K562 (cell line): ENCODE results near the gene MAP3K6. TPM values are rescaled to one million over a fixed set of nuclear protein-coding genes. Genes with fewer than 3 reads are reported as not detected.
A peak's percentile ranks its signal among the peaks of the same experiment; 100 is the strongest.

Source experiments
- ATAC-seq: fragments of 200-7000 bp; cut with Tn5 transposase; 3 replicates; pipeline ENCODE4 v1.9.1; 2020; ENCODE audit warnings: moderate library complexity
- Bru-seq: library from RNA; stranded (reverse); fragments of 400-500 nt; gene quantifications from one replicate; lab custom pipeline; 2021; lab: Mats Ljungman, UMichigan
- BruChase-seq, 2 experiments: library from RNA; stranded (reverse); fragments of 400-500 nt; gene quantifications; one replicate each; lab custom pipeline; 2021; lab: Mats Ljungman, UMichigan
- BruUV-seq: library from RNA; stranded (reverse); fragments of 400-500 nt; replicated peaks from 2 replicates; lab custom pipeline; 2021; lab: Mats Ljungman, UMichigan
- CTCF ChIA-PET: fragments of 300-600 bp; formaldehyde crosslinking; extraction: SDS; loops from one replicate; lab custom pipeline; 2021; ENCODE audit warnings: low intra/inter-chr PET ratio; lab: Yijun Ruan, JAX
- POLR2A ChIA-PET: fragments of 300-600, 350-650 bp; sonication (Branson Sonifier 250); formaldehyde crosslinking; extraction: SDS; loops from one replicate; lab custom pipeline; 2021; ENCODE audit warnings: antibody characterized with exemption, inconsistent platforms; lab: Yijun Ruan, JAX
- DNase-seq, 4 experiments: peaks; one replicate each; pipeline versions ENCODE4 v3.0.0 to v3.0.0-alpha.2; 2011 to 2018; ENCODE audit warnings: low spot score in 3 of 4, mixed read lengths in 3 of 4; ENCODE audit errors: extremely low read depth in 1 of 4
- FAIRE-seq: peaks from 2 replicates; lab custom pipeline; 2011; peaks lifted over from hg19 to GRCh38; lab: Jason Lieb, UNC
- H2AFZ ChIP-seq: 2 replicates; pipeline ENCODE4 v1.6.0; 2011; ENCODE audit warnings: low read depth, low read length, control low read depth, inconsistent platforms
- H3K27ac ChIP-seq: fragments of 200-600 bp; 3 replicates; pipeline ENCODE4 v1.8.0; 2011; ENCODE audit warnings: low read depth, mild to moderate bottlenecking, control low read depth, inconsistent platforms, low read length, moderate library complexity, mixed read lengths; ENCODE audit errors: extremely low read depth
- H3K27me3 ChIP-seq, 2 experiments: fragments of 300-600 bp in 1 of 2; 2 replicates in 1 of 2; 3 replicates in 1 of 2; pipeline versions ENCODE4 v1.6.0 to v1.8.0; 2011; ENCODE audit warnings: inconsistent platforms in 2 of 2, low read length in 2 of 2, mild to moderate bottlenecking in 1 of 2, mixed read lengths in 1 of 2, moderate library complexity in 1 of 2; ENCODE audit not compliant: control insufficient read depth in 2 of 2, insufficient read depth in 2 of 2
- H3K36me3 ChIP-seq: fragments of 300-600 bp; 3 replicates; pipeline ENCODE4 v1.8.0; 2011; ENCODE audit warnings: mild to moderate bottlenecking, low read length, inconsistent platforms; ENCODE audit not compliant: control insufficient read depth, insufficient read depth
- H3K4me1 ChIP-seq, 2 experiments: fragments of 200-600 bp in 1 of 2; replicated peaks in 1 of 2; 2 replicates in 1 of 2; 3 replicates in 1 of 2; pipeline versions ENCODE4 v1.5.1 to v1.8.0; 2011; ENCODE audit warnings: inconsistent platforms in 2 of 2, low read length in 2 of 2, mild to moderate bottlenecking in 1 of 2, mixed read lengths in 1 of 2, moderate library complexity in 1 of 2; ENCODE audit not compliant: control insufficient read depth in 2 of 2, insufficient read depth in 2 of 2
- H3K4me2 ChIP-seq: 2 replicates; pipeline ENCODE4 v1.6.1; 2011; ENCODE audit warnings: low read length, control low read depth, inconsistent platforms, mixed read lengths; ENCODE audit not compliant: insufficient read depth
- H3K4me3 ChIP-seq: fragments of 200-600 bp; sonication (generic), shearing (Covaris generic); 2 replicates; pipeline ENCODE4 v1.5.1; 2016; ENCODE audit warnings: control low read depth, inconsistent platforms
- H3K79me2 ChIP-seq: fragments of 200-600 bp; 3 replicates; pipeline ENCODE4 v1.8.0; 2011; ENCODE audit warnings: low read length, inconsistent platforms; ENCODE audit not compliant: control insufficient read depth, insufficient read depth
- H3K9ac ChIP-seq, 2 experiments: 2 replicates each; pipeline versions ENCODE4 v1.6.0 to v1.6.1; 2011; ENCODE audit warnings: low read depth in 2 of 2, low read length in 2 of 2, control low read depth in 1 of 2, inconsistent platforms in 1 of 2, mild to moderate bottlenecking in 1 of 2, mixed read lengths in 1 of 2; ENCODE audit not compliant: insufficient read depth in 1 of 2
- H3K9me1 ChIP-seq: one replicate; pipeline ENCODE4 v1.6.0; 2011; ENCODE audit warnings: inconsistent platforms, mild to moderate bottlenecking, low read length, moderate library complexity; ENCODE audit not compliant: control insufficient read depth, insufficient read depth
- H3K9me3 ChIP-seq: replicated peaks from 2 replicates; pipeline ENCODE4 v1.5.1; 2011; ENCODE audit warnings: low read depth, low read length, inconsistent platforms; ENCODE audit not compliant: control insufficient read depth, insufficient read depth
- H4K20me1 ChIP-seq: replicated peaks from 2 replicates; pipeline ENCODE4 v1.6.1; 2011; ENCODE audit warnings: low read length, inconsistent platforms, mixed read lengths; ENCODE audit not compliant: control insufficient read depth, insufficient read depth
- WGBS: fragments of 100-300 bp; shearing (Covaris generic); methylation state at CpG from one replicate; pipeline ENCODE4 v1.1.6; 2016; ENCODE audit warnings: low coverage, mixed read lengths; ENCODE audit not compliant: insufficient coverage; ENCODE audit errors: missing lambda C conversion rate; 5-methylcytosine and 5-hydroxymethylcytosine counted together
- in situ Hi-C: fragments of 300-500 bp; cut with MboI; formaldehyde crosslinking; loops from 4 replicates; pipeline ENCODE4 v1.15.0; 2018; ENCODE audit warnings: inconsistent platforms, mixed read lengths
- intact Hi-C: fragments of 100-400 bp; cut with micrococcal nuclease; formaldehyde crosslinking; loops from 2 replicates; pipeline ENCODE4 v1.14.2; 2022
- long read RNA-seq, 3 experiments: library from polyadenylated mRNA in 2 of 3; library from RNA in 1 of 3; unstranded in 2 of 3; stranded (forward) in 1 of 3; transcript quantifications; one replicate each; pipeline ENCODE4 v2.0.0, GENCODE V29; 2019 to 2022
- polyA minus RNA-seq, 3 experiments: library from RNA; depleted of rRNA, polyadenylated mRNA; stranded (reverse); fragments of >200 nt; gene quantifications; 2 replicates each; pipeline ENCODE4 v1.2.3, GENCODE V29; 2011
- polyA plus RNA-seq, 8 experiments: library from polyadenylated mRNA; depleted of rRNA in 4 of 8; stranded (reverse) in 5 of 8; unstranded in 3 of 8; fragments of >200 nt; fragmentation: Nextera tagmentation in 2 of 8; fragmentation: Illumina TruSeq in 1 of 8; extraction: Ambion mirVana in 2 of 8; extraction: Trizol in 1 of 8; gene quantifications; 2 replicates each; pipeline versions ENCODE4 v1.2.1 to v1.2.3, GENCODE V29; 2011 to 2014; ENCODE audit warnings: inconsistent platforms in 1 of 8, missing spikeins in 1 of 8
- total RNA-seq, 7 experiments: library from RNA; depleted of rRNA in 6 of 7; stranded (reverse); fragments of >200 nt in 6 of 7; fragmentation: Illumina TruSeq in 2 of 7; extraction: Trizol in 2 of 7; gene quantifications; 2 replicates each; pipeline versions ENCODE4 v1.2.1 to v1.2.3, GENCODE V29; 2011 to 2021; ENCODE audit warnings: low replicate concordance in 1 of 7

Gene MAP3K6, protein sequence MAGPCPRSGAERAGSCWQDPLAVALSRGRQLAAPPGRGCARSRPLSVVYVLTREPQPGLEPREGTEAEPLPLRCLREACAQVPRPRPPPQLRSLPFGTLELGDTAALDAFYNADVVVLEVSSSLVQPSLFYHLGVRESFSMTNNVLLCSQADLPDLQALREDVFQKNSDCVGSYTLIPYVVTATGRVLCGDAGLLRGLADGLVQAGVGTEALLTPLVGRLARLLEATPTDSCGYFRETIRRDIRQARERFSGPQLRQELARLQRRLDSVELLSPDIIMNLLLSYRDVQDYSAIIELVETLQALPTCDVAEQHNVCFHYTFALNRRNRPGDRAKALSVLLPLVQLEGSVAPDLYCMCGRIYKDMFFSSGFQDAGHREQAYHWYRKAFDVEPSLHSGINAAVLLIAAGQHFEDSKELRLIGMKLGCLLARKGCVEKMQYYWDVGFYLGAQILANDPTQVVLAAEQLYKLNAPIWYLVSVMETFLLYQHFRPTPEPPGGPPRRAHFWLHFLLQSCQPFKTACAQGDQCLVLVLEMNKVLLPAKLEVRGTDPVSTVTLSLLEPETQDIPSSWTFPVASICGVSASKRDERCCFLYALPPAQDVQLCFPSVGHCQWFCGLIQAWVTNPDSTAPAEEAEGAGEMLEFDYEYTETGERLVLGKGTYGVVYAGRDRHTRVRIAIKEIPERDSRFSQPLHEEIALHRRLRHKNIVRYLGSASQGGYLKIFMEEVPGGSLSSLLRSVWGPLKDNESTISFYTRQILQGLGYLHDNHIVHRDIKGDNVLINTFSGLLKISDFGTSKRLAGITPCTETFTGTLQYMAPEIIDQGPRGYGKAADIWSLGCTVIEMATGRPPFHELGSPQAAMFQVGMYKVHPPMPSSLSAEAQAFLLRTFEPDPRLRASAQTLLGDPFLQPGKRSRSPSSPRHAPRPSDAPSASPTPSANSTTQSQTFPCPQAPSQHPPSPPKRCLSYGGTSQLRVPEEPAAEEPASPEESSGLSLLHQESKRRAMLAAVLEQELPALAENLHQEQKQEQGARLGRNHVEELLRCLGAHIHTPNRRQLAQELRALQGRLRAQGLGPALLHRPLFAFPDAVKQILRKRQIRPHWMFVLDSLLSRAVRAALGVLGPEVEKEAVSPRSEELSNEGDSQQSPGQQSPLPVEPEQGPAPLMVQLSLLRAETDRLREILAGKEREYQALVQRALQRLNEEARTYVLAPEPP (N-terminal part only)
- 22.7 and 88.4 TPM in 2 replicates for total RNA-seq (2011; cell fraction: chromatin; rRNA removed; ENCODE audit: low replicate concordance)
- 52.5 and 55.4 TPM in 2 replicates for total RNA-seq (2011; cell fraction: nucleolus; rRNA removed)
- 27.7 and 28.5 TPM in 2 replicates for total RNA-seq (2011; cell fraction: nucleoplasm; rRNA removed)
- total RNA-seq (2014; rRNA removed) = 10.1 and 14.7 TPM in 2 replicates
- 5.0 and 6.2 TPM in 2 replicates for total RNA-seq (2014; rRNA removed; fragmentation: Illumina TruSeq; extraction: Trizol)
- total RNA-seq (2015; rRNA removed; fragmentation: Illumina TruSeq; extraction: Trizol) = 7.6 and 9.5 TPM in 2 replicates
- 18.1 and 21.9 TPM in 2 replicates for total RNA-seq (2021)
- 4.7 and 13.2 TPM in 2 replicates for polyA plus RNA-seq (2011; rRNA removed)
- 5.5 and 6.6 TPM in 2 replicates for polyA plus RNA-seq (2011; cell fraction: cytosol; rRNA removed)
- 101 and 102 TPM in 2 replicates for polyA plus RNA-seq (2011; cell fraction: nucleus; rRNA removed)
- polyA plus RNA-seq (2012) = 17.8 and 18.2 TPM in 2 replicates
- 7.0 and 9.0 TPM in 2 replicates for polyA plus RNA-seq (2014; fragmentation: Illumina TruSeq; extraction: Trizol)
- polyA plus RNA-seq (2014; fragmentation: Nextera tagmentation; extraction: Ambion mirVana) = 1 to 10 TPM in 1 of 2 experiments, under 1 TPM in 1; 0.99 to 1.5 TPM
- 8.2 and 12.9 TPM in 2 replicates for polyA plus RNA-seq (2014; rRNA removed)
- 3.1 and 4.9 TPM in 2 replicates for polyA minus RNA-seq (2011; rRNA and poly(A)+ RNA removed)
- polyA minus RNA-seq (2011; cell fraction: cytosol; rRNA and poly(A)+ RNA removed) = 4.8 and 5.1 TPM in 2 replicates
- 15.2 and 17.2 TPM in 2 replicates for polyA minus RNA-seq (2011; cell fraction: nucleus; rRNA and poly(A)+ RNA removed)
- Bru-seq, nascent RNA = percentile 55 among the genes with signal in this experiment
- BruChase-seq, experiment 1, labeled RNA remaining after a 2-hour chase = percentile 47 among the genes with signal in this experiment
- BruChase-seq, experiment 2, labeled RNA remaining after a 6-hour chase = percentile 55 among the genes with signal in this experiment
- long read RNA-seq, experiment 1, full-length matches to known transcripts = 2 of 37 reads
- long read RNA-seq, experiment 1, partial matches to known transcripts = 25 of 37 reads
- long read RNA-seq, experiment 1, other reads (novel, unspliced or antisense) = 10 of 37 reads
- long read RNA-seq, experiment 2, full-length matches to known transcripts = 3 of 16 reads
- long read RNA-seq, experiment 2, partial matches to known transcripts = 6 of 16 reads
- long read RNA-seq, experiment 2, other reads (novel, unspliced or antisense) = 7 of 16 reads
- long read RNA-seq, experiment 3, full-length matches to known transcripts = 1 of 2 reads
- long read RNA-seq, experiment 3, partial matches to known transcripts = 1 of 2 reads
- long read RNA-seq, experiment 3, other reads (novel, unspliced or antisense) = 0 of 2 reads

- in situ Hi-C loops = no loop called here
- BruUV-seq = TSS peak; percentile 87
- H3K4me3 ChIP-seq = peak within 1 kb of the TSS; percentile 82
- POLR2A ChIA-PET = interaction anchor here (0.6 to 3.3 kb wide), 23 partner anchors 11 to 333 kb away, joined by 3 to 20 read pairs (median 3); partner anchors contain the start of genes CD164L2 and SYTL1
- H3K79me2 ChIP-seq = no peaks in the 10 kb centered on the region
- H3K9ac ChIP-seq = peak within 1 kb of the TSS; percentile 85 to 91
- H3K36me3 ChIP-seq = no peaks in the 10 kb centered on the region
- H3K27me3 ChIP-seq = no peaks in the 10 kb centered on the region
- H4K20me1 ChIP-seq = no peaks in the 10 kb centered on the region; the same call in 1 of the 2 replicates
- H3K4me1 ChIP-seq = peaks cover 20 to 48% of the 10 kb centered on the region in 2 experiments; a peak in 4 of 5 replicates
- intact Hi-C loops = loop anchor here (10.0 kb wide), 1 partner anchor 172 kb away; no protein-coding TSS in a partner anchor
- under 1% methylated on average over 45 of the region's 67 CpGs for WGBS
- FAIRE-seq = peak; percentile 83
- no peaks in the 10 kb centered on the region for H3K9me3 ChIP-seq
- peak; percentile 90 to 91 (median 90) for DNase-seq
- H3K4me2 ChIP-seq = peak within 1 kb of the TSS; percentile 84
- H3K9me1 ChIP-seq = no peaks in the 10 kb centered on the region
- peak within 1 kb of the TSS; percentile 92 for H2AFZ ChIP-seq
- peak; percentile 86 for ATAC-seq
- peak within 1 kb of the TSS; percentile 78 for H3K27ac ChIP-seq
- CTCF ChIA-PET = interaction anchor here (0.6 to 1.0 kb wide), 4 partner anchors 26 to 84 kb away, joined by 3 to 5 read pairs (median 4); partner anchors contain the start of gene GPR3
These were observed at the start of gene MAP3K6 for GRCh38 chr1:27366411-27367159. TSS of gene MAP3K6 (minus strand) at chr1:27366961. CDS start at chr1:27366597, 364 bp downstream.
